NCI-H1105 (cell line): ENCODE measurements around the gene FTO.

ENCODE experiments used
- DNase-seq: peaks from one replicate; lab custom pipeline; 2025; lab: John Stamatoyannopoulos, UW

Gene FTO

DNA sequence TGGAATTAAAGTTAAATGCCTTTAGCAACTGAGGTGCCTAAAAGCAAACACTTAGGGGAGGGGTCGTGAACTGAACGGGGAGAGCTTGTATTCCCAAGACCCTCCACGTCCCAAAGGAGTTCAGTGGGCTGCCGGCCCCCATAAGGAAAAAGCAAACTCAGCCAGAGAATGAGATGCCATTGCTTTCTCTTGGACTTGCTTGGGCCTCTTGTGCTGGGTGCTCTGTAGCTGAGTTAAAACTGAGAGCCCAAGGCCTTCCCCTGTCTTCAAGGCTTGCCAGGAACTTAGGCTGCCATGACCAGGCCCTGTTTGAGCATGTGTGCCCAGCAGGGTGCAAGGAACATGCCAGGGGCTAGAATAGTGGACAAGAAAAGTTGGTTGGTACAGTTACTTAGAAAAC is 382.8 kb downstream of the FTO start:
- DNase-seq = no peak

DNA sequence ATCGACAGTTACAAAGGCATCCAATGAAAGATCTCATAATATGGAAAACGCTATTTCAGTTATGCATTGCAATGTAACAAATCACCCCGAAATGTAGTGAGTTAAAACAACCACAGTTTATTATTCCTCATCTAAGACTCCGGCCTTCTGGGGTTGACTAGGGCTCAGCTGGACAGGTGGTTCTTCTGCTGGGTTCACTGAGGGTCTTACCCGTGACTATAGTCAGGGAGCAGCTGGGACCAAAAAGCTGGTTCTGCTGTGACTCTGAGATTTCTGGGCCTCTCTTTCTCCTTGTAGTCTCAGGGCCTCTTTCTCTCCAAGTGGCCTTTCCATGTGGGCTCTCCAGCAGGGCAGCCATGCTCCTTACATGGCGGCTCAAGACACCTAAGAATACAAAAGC is 386.6 kb downstream of the FTO start:
- DNase-seq = no peak

GRCh38 chr16:54093281-54093680 is 389.3 kb downstream of the FTO start:
- no peak for DNase-seq

DNA sequence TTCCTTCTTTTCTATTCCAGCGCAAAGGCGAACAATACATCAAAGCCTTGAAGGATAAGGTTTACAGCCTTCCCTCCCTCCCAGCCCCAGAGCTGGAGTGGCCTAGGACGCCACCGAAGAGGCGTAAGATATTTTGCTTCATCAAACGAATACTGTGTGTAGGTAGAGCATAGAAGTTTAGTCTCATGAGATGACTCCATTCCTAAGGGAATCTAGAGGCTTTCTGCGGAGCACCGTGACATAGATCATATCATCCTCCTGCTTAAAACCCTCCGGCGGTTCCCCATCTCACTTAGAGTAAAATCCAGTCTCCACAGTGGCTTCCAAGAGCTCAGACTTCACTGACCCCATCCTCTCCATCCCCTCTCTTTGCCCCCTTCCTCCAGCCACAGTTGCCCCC is 390.7 kb downstream of the FTO start:
- DNase-seq = no peak

DNA sequence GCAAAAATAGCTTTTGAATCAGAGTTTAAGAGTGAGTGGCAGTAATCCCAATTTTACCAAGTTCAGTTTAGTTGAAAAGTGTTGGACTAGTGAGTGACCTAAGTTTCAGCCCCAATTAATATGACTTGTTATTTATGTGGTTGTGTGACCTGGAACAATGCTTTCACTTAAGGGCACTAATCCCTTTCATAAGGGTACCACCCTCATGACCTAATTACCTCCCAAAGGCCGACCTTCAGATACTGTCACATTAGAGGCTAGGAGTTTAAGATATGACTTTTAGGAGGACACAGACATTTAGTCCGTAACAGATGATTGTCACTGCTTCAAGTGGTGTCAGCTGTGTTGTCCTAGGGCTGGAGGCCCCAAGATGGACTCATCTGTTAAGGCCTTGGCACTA is 392.7 kb downstream of the FTO start:
- no peak for DNase-seq

- no peak for DNase-seq
These were observed 393.8 kb downstream of the FTO start for GRCh38 chr16:54097774-54098173.

- DNase-seq = no peak
These were observed 394.3 kb downstream of the FTO start for GRCh38 chr16:54098247-54098646.

GRCh38 chr16:54099627-54100026 is 395.7 kb downstream of the FTO start:
- no peak for DNase-seq

DNA sequence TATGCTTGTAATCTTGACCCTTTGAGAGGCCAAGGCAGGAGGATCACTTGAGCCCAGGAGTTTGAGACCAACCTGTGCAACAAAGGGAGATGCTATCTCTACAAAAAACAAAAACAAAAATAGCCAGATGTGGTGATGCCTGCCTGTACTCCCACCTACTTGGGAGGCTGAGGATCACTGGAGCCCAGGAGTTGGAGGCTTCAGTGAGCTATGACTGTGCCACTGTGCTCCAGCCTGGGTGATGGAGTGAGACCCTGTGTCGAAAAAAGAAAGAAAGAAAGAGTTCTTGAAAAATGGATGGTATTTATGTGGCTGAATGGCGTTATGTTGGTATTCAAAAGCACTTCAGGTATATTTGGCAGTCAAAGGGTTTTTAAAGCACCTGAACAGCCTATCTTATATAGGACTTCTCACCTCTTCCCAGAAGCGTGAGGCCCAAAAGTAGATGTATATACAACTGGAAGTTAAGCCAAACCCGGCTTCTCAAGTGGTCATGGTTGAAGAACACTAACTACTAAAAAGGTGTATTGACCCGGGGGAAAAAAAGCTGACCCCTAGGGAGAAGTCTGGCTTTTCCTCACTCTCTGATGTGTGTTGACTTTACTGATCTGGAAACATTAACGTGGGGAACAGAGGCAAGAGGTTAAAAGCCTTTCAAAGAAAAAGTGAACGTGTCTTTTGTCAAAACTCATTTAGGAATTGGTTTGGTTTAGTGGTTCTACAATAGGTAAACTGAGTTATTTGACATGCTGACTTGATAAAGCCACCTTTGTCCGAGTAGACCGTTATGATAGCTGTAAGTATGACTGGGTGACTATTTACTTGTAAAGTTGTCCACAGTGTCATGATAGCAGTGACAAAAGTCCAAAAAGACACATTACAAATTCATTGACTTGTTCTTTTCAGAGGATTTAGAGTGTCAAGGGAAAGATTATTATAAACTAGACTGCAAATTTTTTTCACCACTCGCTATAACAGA is 399.2 kb downstream of the FTO start:
- DNase-seq = no peak

GRCh38 chr16:54106057-54106456 is 402.1 kb downstream of the FTO start:
- DNase-seq = no peak

DNA sequence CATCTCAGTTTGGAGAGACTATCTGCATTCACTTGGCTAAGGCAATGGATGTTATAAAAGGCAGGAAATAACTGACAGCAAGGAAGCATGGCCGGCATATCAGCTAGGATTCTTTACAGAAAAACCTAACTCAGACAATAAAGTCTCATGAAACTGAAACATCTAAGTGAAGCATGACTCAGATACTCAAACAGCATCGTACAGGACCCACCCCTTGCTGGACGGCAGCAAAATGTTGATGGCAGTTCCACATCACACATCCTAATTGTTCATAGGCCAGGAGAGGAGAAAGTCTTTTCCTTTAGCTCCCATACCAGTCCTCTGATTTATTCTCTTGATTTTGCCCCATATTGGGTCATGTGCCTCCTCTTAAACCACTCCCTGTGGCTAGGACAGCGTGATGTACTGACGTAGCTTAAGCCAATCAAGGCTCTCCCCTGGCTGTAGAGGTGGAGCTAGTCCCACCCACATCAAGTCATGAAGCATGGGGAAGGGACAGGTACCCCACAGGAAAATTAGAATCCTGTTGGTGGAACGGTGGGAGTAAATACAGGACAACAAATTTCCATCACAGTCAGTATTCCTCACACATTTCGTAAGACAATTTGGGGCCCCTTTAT is 403.7 kb downstream of the FTO start:
- no peak for DNase-seq

GRCh38 chr16:54110016-54110981 is 406.3 kb downstream of the FTO start:
- DNase-seq = no peak

- DNase-seq = no peak
These were observed 408.7 kb downstream of the FTO start for GRCh38 chr16:54112451-54113206.

DNA sequence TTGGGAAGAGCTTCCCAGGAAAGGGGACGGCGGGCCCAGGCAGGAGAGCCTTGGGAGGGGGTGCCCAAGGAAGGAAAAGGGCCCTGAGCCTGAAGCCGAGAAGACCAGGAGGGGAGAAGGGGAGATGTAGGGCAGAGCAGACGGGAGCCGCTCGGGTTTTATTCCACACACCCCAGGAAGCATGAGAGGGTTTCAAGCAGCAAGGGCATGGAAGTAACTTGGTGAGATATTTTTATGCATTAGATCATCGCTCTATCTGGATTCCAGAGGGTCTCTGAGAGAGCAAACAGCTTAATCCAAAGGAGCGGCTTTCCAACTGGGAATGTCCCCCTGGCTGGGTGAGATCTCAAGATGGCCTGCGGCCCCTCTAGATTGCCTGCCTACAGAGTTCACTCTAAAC is 411.6 kb downstream of the FTO start:
- DNase-seq = no peak

DNA sequence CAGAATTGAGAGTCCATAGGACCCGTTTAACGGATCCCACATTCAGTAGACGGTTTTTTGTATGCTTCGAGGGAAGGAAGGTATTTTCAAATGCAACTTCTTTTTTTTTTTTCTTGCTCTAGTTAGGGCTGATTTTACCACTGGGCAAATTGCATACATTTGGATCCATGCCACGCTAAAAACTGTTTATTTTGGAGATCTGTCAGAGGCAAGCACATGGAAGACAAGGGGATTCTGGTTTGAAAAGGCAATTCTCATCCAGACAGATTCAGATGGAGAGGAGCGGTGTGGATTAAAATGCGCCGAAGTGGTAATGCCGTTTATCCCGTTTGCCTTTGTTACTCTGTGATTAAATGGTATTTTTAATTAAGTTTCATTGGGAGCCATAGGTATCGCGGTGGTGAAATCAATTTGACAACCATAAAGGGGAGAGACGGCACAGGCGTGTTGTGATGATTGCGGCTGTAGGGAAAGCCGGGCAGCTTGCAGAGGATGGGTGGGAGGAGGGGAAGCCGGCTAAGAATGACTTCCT is 412.2 kb downstream of the FTO start:
- peak; percentile 87 for DNase-seq

GRCh38 chr16:54118846-54119245 is 414.9 kb downstream of the FTO start:
- DNase-seq = no peak

DNA sequence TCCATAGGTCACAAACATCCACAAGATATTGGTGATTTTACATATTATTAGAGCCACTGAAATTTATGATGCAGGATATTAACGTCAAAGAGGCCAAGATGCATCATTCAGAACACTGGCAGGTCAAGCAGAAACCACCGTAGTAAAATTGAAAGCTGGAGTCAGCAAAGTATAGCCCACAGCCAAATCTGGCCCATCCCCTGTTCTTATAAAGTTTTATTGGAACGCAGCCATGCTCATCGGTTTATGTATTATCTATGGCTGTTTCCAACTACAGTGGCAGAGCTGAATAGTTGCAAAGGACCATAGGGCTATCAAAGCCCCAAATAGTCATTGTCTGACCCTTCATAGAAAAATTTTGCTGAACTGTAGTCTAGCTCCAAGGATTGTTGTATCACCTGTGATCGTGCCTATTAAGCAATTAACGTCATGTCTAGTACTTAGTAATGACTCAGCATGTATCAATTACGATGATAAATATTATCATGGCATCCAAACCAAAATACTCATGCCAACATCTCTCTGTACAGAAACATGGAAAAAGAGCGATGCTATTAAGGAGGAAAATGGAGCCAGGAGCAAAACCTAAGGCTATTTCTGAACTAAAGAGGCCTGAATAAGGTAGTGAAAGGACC is 417.0 kb downstream of the FTO start:
- DNase-seq = no peak

- no peak for DNase-seq
These were observed 417.8 kb downstream of the FTO start for GRCh38 chr16:54121539-54122295.

- DNase-seq = no peak
These were observed 419.8 kb downstream of the FTO start for GRCh38 chr16:54123766-54124165.
